Measurements from ENCODE around the gene TPK1.

- TF ChIP-seq CTCF (IDR thresholded peaks at IDR 0.05; ENCODE audit: low read length) = no peak
- TF ChIP-seq EZH2 (IDR thresholded peaks at IDR 0.05; ENCODE audit: borderline replicate concordance, low read length) = no peak
These were observed 112.6 kb downstream of the TPK1 start for GRCh38 chr7:144723301-144723700.

All from OCI-LY1 (cell line).